SK-N-SH (cell line): Measurements from ENCODE around the gene GSG1.

Source experiments
- CHD2 ChIP-seq: fragments of 150-350 bp; IDR thresholded peaks from 2 replicates; pipeline ENCODE4 v1.6.1; 2018; ENCODE audit warnings: low read length; ENCODE audit not compliant: partially characterized antibody
- EP300 ChIP-seq, 2 experiments: IDR thresholded peaks; 2 replicates each; pipeline versions ENCODE4 v1.4.0 to v1.6.1; 2012; ENCODE audit warnings: borderline replicate concordance in 1 of 2, low read depth in 1 of 2, low read length in 1 of 2
- EZH2phosphoT487 ChIP-seq: fragments of 200-600 bp; sonication (generic); IDR thresholded peaks from 2 replicates; pipeline ENCODE4 v1.6.1; 2017; ENCODE audit warnings: low read depth, mixed run types, mild to moderate bottlenecking, antibody characterized with exemption, moderate library complexity, borderline replicate concordance
- TAF1 ChIP-seq: IDR thresholded peaks from 2 replicates; pipeline ENCODE4 v1.6.1; 2012; ENCODE audit warnings: low read depth, mild to moderate bottlenecking, low read length, moderate library complexity, borderline replicate concordance
- TF ChIP-seq, protein P1 (sequence below): IDR thresholded peaks from 2 replicates; pipeline ENCODE4 v1.4.0; 2012; ENCODE audit warnings: low read depth
- TF ChIP-seq, protein P2 (sequence below): fragments of 200-600 bp; sonication (generic); IDR thresholded peaks from 2 replicates; pipeline ENCODE4 v1.6.1; 2017; ENCODE audit warnings: antibody characterized with exemption, mild to moderate bottlenecking, moderate library complexity

DNA sequence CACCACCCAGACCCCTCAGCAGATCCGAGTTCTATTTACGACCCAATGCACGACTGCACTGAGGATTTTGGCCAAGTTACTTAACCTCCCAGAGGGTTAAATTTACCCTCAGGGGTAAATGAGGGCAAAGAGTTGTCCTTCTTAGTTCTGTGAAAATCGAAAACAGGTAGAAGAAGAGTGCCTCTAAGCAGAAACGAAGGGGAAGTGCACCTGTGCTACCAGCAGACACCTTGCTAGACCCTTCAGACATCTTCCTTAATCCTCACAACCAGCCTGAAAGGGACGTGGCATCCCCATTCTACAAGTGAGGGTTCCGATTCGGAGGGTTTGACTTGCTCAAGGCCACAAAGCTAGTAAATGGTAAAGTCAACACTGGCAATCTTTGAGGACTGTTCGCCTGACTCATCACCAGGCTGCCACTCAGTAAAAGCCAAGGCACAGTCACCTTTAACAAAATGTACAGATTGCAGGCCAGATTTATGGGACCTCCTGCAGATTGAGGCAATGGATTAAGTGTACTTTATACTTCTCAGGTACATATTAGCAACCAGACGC is 1.6 kb downstream of the GSG1 start:
- TF ChIP-seq EZH2phosphoT487 (no peak), CHD2 (no peak), EP300 (IDR thresholded peaks at IDR 0.05; ENCODE audit: borderline replicate concordance in 1 of 2, low read depth in 1 of 2, low read length in 1 of 2) (no peak), TAF1 (no peak)
- TF ChIP-seq, protein P1, sequence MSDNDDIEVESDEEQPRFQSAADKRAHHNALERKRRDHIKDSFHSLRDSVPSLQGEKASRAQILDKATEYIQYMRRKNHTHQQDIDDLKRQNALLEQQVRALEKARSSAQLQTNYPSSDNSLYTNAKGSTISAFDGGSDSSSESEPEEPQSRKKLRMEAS = no peak
- TF ChIP-seq, protein P2, sequence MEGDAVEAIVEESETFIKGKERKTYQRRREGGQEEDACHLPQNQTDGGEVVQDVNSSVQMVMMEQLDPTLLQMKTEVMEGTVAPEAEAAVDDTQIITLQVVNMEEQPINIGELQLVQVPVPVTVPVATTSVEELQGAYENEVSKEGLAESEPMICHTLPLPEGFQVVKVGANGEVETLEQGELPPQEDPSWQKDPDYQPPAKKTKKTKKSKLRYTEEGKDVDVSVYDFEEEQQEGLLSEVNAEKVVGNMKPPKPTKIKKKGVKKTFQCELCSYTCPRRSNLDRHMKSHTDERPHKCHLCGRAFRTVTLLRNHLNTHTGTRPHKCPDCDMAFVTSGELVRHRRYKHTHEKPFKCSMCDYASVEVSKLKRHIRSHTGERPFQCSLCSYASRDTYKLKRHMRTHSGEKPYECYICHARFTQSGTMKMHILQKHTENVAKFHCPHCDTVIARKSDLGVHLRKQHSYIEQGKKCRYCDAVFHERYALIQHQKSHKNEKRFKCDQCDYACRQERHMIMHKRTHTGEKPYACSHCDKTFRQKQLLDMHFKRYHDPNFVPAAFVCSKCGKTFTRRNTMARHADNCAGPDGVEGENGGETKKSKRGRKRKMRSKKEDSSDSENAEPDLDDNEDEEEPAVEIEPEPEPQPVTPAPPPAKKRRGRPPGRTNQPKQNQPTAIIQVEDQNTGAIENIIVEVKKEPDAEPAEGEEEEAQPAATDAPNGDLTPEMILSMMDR = no peak
